H1 (cell line): ENCODE measurements around the gene IL12RB2. TPM values are rescaled to one million over a fixed set of nuclear protein-coding genes. Genes with fewer than 3 reads are reported as not detected.

ENCODE experiments used
- CTCF ChIA-PET: fragments of 300-600 bp; sonication (Branson Sonifier 250); formaldehyde crosslinking; loops from one replicate; lab custom pipeline; 2021; ENCODE audit not compliant: partially characterized antibody; lab: Charles Lee
- POLR2A ChIA-PET: fragments of 300-600 bp; sonication (Branson Sonifier 250); formaldehyde crosslinking; loops from one replicate; lab custom pipeline; 2021; ENCODE audit warnings: inconsistent platforms; ENCODE audit not compliant: partially characterized antibody; lab: Charles Lee
- DNase-seq, 2 experiments: peaks; one replicate each; pipeline versions ENCODE4 v3.0.0 to v3.0.0-alpha.2; 2010 to 2022; ENCODE audit warnings: low spot score in 2 of 2, low read depth in 1 of 2, mixed read lengths in 1 of 2
- FAIRE-seq: peaks from 2 replicates; lab custom pipeline; 2011; peaks lifted over from hg19 to GRCh38; lab: Jason Lieb, UNC
- H2AFZ ChIP-seq: 2 replicates; pipeline ENCODE4 v1.8.1; 2012; ENCODE audit warnings: low read length, inconsistent platforms
- H2AK5ac ChIP-seq: 2 replicates; pipeline ENCODE4 v1.6.1; 2013; ENCODE audit warnings: low read depth, low read length
- H2BK120ac ChIP-seq: replicated peaks from 2 replicates; pipeline ENCODE3; 2013; ENCODE audit warnings: low read depth, low read length, inconsistent platforms
- H2BK12ac ChIP-seq: 2 replicates; pipeline ENCODE4 v1.6.1; 2013; ENCODE audit warnings: low read depth, low read length
- H2BK15ac ChIP-seq: 2 replicates; pipeline ENCODE4 v1.6.1; 2013; ENCODE audit warnings: low read length
- H2BK20ac ChIP-seq: 2 replicates; pipeline ENCODE4 v1.6.1; 2013; ENCODE audit warnings: low read length
- H2BK5ac ChIP-seq: 2 replicates; pipeline ENCODE4 v1.6.1; 2013; ENCODE audit warnings: low read depth, low read length
- H3K14ac ChIP-seq: 2 replicates; pipeline ENCODE4 v1.6.1; 2013; ENCODE audit warnings: inconsistent platforms; ENCODE audit not compliant: insufficient read length
- H3K18ac ChIP-seq: 2 replicates; pipeline ENCODE4 v1.6.1; 2013; ENCODE audit warnings: low read length; ENCODE audit errors: extremely low read depth
- H3K23ac ChIP-seq: 2 replicates; pipeline ENCODE4 v1.6.1; 2013; ENCODE audit warnings: inconsistent platforms; ENCODE audit not compliant: insufficient read length
- H3K23me2 ChIP-seq: 2 replicates; pipeline ENCODE4 v1.6.1; 2013; ENCODE audit warnings: low read depth, low read length
- H3K27ac ChIP-seq: 2 replicates; pipeline ENCODE4 v1.6.1; 2011; ENCODE audit warnings: low read depth, low read length, inconsistent platforms
- H3K27me3 ChIP-seq, 4 experiments: replicated peaks in 1 of 4; 1 replicate in 1 of 4; 2 replicates in 3 of 4; pipeline versions ENCODE4 v1.6.1 to v1.8.1; 2011 to 2013; ENCODE audit warnings: low read length in 3 of 4, mild to moderate bottlenecking in 3 of 4, inconsistent platforms in 2 of 4, mixed read lengths in 2 of 4, moderate library complexity in 1 of 4; ENCODE audit not compliant: control insufficient read depth in 3 of 4, insufficient read depth in 3 of 4; ENCODE audit errors: extremely low read depth in 1 of 4
- H3K36me3 ChIP-seq, 4 experiments: 2 replicates each; pipeline versions ENCODE4 v1.6.1 to v1.8.1; 2011 to 2013; ENCODE audit warnings: mild to moderate bottlenecking in 4 of 4, low read length in 3 of 4, moderate library complexity in 2 of 4, control low read depth in 1 of 4, inconsistent platforms in 1 of 4; ENCODE audit not compliant: insufficient read depth in 4 of 4, control insufficient read depth in 2 of 4
- H3K4ac ChIP-seq: replicated peaks from 2 replicates; pipeline ENCODE3; 2013; ENCODE audit warnings: low read length, low read depth, mixed read lengths, inconsistent platforms; ENCODE audit not compliant: insufficient read length
- H3K4me1 ChIP-seq, 4 experiments: replicated peaks in 1 of 4; 1 replicate in 1 of 4; 2 replicates in 3 of 4; pipeline versions ENCODE4 v1.6.1 to v1.8.1; 2011 to 2013; ENCODE audit warnings: low read length in 3 of 4, inconsistent platforms in 2 of 4, mixed read lengths in 1 of 4; ENCODE audit not compliant: insufficient read depth in 4 of 4, control insufficient read depth in 3 of 4
- H3K4me2 ChIP-seq, 2 experiments: 2 replicates each; pipeline versions ENCODE4 v1.6.1 to v1.8.1; 2011 to 2013; ENCODE audit warnings: low read depth in 2 of 2, low read length in 2 of 2, control low read depth in 1 of 2, inconsistent platforms in 1 of 2, mild to moderate bottlenecking in 1 of 2; ENCODE audit not compliant: insufficient read depth in 1 of 2
- H3K4me3 ChIP-seq, 4 experiments: fragments of 200-600, 300-600 bp in 1 of 4; sonication (generic), shearing (Covaris generic), sonication (Bioruptor Twin) in 1 of 4; 2 replicates each; pipeline versions ENCODE4 v1.5.1 to v1.8.1; 2011 to 2016; ENCODE audit warnings: low read length in 4 of 4, low read depth in 3 of 4, control low read depth in 2 of 4, inconsistent platforms in 2 of 4, mild to moderate bottlenecking in 2 of 4, mixed read lengths in 1 of 4, moderate library complexity in 1 of 4; ENCODE audit not compliant: insufficient read depth in 2 of 4; ENCODE audit errors: extremely low read depth in 1 of 4
- H3K56ac ChIP-seq: replicated peaks from 2 replicates; pipeline ENCODE3; 2013; ENCODE audit warnings: low read depth, mild to moderate bottlenecking, mixed read lengths, low read length, inconsistent platforms; ENCODE audit not compliant: insufficient read length
- H3K79me1 ChIP-seq: 2 replicates; pipeline ENCODE4 v1.6.1; 2013; ENCODE audit warnings: low read depth, low read length, control low read depth
- H3K79me2 ChIP-seq, 2 experiments: 2 replicates each; pipeline versions ENCODE4 v1.6.1 to v1.8.1; 2012 to 2013; ENCODE audit warnings: low read length in 2 of 2, mild to moderate bottlenecking in 2 of 2, inconsistent platforms in 1 of 2; ENCODE audit not compliant: insufficient read depth in 2 of 2, control insufficient read depth in 1 of 2
- H3K9ac ChIP-seq, 4 experiments: replicated peaks in 1 of 4; 1 replicate in 1 of 4; 2 replicates in 3 of 4; pipeline versions ENCODE4 v1.6.1 to v1.8.1; 2011 to 2013; ENCODE audit warnings: low read depth in 3 of 4, low read length in 3 of 4, control low read depth in 2 of 4, mild to moderate bottlenecking in 2 of 4, moderate library complexity in 2 of 4, inconsistent platforms in 1 of 4; ENCODE audit errors: extremely low read depth in 1 of 4
- H3K9me3 ChIP-seq, 2 experiments: 2 replicates each; pipeline versions ENCODE4 v1.6.1 to v1.8.1; 2012 to 2013; ENCODE audit warnings: mild to moderate bottlenecking in 2 of 2, moderate library complexity in 2 of 2, control low read depth in 1 of 2, inconsistent platforms in 1 of 2, low read depth in 1 of 2, low read length in 1 of 2, mixed read lengths in 1 of 2; ENCODE audit not compliant: insufficient read depth in 2 of 2
- H4K20me1 ChIP-seq, 2 experiments: replicated peaks in 1 of 2; 2 replicates each; pipeline versions ENCODE3 to v1.8.1; 2011 to 2013; ENCODE audit warnings: inconsistent platforms in 2 of 2, low read length in 2 of 2, mild to moderate bottlenecking in 1 of 2; ENCODE audit not compliant: insufficient read depth in 2 of 2, control insufficient read depth in 1 of 2
- H4K5ac ChIP-seq: 2 replicates; pipeline ENCODE4 v1.6.1; 2013; ENCODE audit warnings: low read length, low read depth, mixed read lengths, inconsistent platforms; ENCODE audit not compliant: insufficient read length
- H4K8ac ChIP-seq: 2 replicates; pipeline ENCODE4 v1.8.0; 2013; ENCODE audit warnings: mild to moderate bottlenecking, moderate library complexity, low read length, inconsistent platforms; ENCODE audit not compliant: insufficient read depth; ENCODE audit errors: extremely low read depth
- H4K91ac ChIP-seq: replicated peaks from 2 replicates; pipeline ENCODE3; 2013; ENCODE audit warnings: low read length, mixed read lengths, inconsistent platforms; ENCODE audit not compliant: insufficient read length
- BCL11A ChIP-seq, 2 experiments: IDR thresholded peaks; one replicate each; pipeline ENCODE4 v1.6.1; 2011; ENCODE audit warnings: low read depth in 2 of 2, low read length in 2 of 2, mild to moderate bottlenecking in 2 of 2
- CBX5 ChIP-seq: fragments of 300-800, 300-1000 bp; sonication (generic); IDR thresholded peaks from 2 replicates; pipeline ENCODE4 v1.7.1; 2016; ENCODE audit warnings: antibody characterized with exemption, low read length, low read depth
- EP300 ChIP-seq, 2 experiments: IDR thresholded peaks; 1 replicate in 1 of 2; 2 replicates in 1 of 2; pipeline ENCODE4 v1.6.1; 2011 to 2012; ENCODE audit warnings: low read depth in 2 of 2, low read length in 2 of 2, mild to moderate bottlenecking in 2 of 2, borderline replicate concordance in 1 of 2, inconsistent platforms in 1 of 2, moderate library complexity in 1 of 2
- GABPA ChIP-seq: IDR thresholded peaks from 2 replicates; pipeline ENCODE4 v1.6.1; 2011; ENCODE audit warnings: mild to moderate bottlenecking, low read length, moderate library complexity, borderline replicate concordance; ENCODE audit not compliant: insufficient read depth
- JUN ChIP-seq: IDR thresholded peaks from 2 replicates; pipeline ENCODE4 v1.6.1; 2011; ENCODE audit warnings: low read depth, mild to moderate bottlenecking, improper control_type of control experiment, low read length
- PHF8 ChIP-seq: fragments of 200-600 bp; sonication (generic); conservative IDR thresholded peaks from 2 replicates; pipeline ENCODE4 v1.7.1; 2012; ENCODE audit warnings: low read depth, mild to moderate bottlenecking, inconsistent platforms, low read length, moderate library complexity
- RAD21 ChIP-seq, 2 experiments: IDR thresholded peaks in 1 of 2; conservative IDR thresholded peaks in 1 of 2; 2 replicates each; pipeline ENCODE4 v1.6.1; 2011; ENCODE audit warnings: low read depth in 2 of 2, low read length in 2 of 2, improper control_type of control experiment in 1 of 2, inconsistent platforms in 1 of 2, mild to moderate bottlenecking in 1 of 2, moderate library complexity in 1 of 2
- TAF7 ChIP-seq: optimal IDR thresholded peaks from 2 replicates; pipeline ENCODE3; 2011; ENCODE audit warnings: low read depth, mild to moderate bottlenecking, inconsistent platforms, low read length, moderate library complexity, borderline replicate concordance
- TBP ChIP-seq: IDR thresholded peaks from 2 replicates; pipeline ENCODE4 v1.6.1; 2011; ENCODE audit warnings: low read depth, low read length, improper control_type of control experiment
- TEAD4 ChIP-seq: IDR thresholded peaks from 2 replicates; pipeline ENCODE4 v1.6.1; 2012; ENCODE audit warnings: low read depth, low read length, inconsistent platforms, mixed read lengths
- YY1 ChIP-seq: IDR thresholded peaks from 2 replicates; pipeline ENCODE4 v1.6.1; 2011; ENCODE audit warnings: low read depth, mild to moderate bottlenecking, low read length
- ZNF274 ChIP-seq: IDR thresholded peaks from 2 replicates; pipeline ENCODE4 v1.7.0; 2012; ENCODE audit warnings: low read length, borderline replicate concordance; ENCODE audit errors: extremely low read depth
- WGBS, 2 experiments: shearing (Covaris generic) in 1 of 2; methylation state at CpG; one replicate each; pipeline versions ENCODE4 v1.1.6 to v1.1.7; 2013 to 2015; ENCODE audit warnings: low lambda C conversion rate in 2 of 2, mixed read lengths in 2 of 2, inconsistent platforms in 1 of 2, low coverage in 1 of 2, missing lambda C conversion rate in 1 of 2; ENCODE audit not compliant: insufficient replicate concordance in 2 of 2, insufficient coverage in 1 of 2, insufficient read length in 1 of 2; ENCODE audit errors: extremely low coverage in 1 of 2, missing lambda C conversion rate in 1 of 2; 5-methylcytosine and 5-hydroxymethylcytosine counted together
- polyA plus RNA-seq, 7 experiments: library from polyadenylated mRNA; depleted of rRNA in 3 of 7; stranded (reverse) in 5 of 7; unstranded in 2 of 7; fragments of >200 nt in 5 of 7; fragments of 200-250 nt in 2 of 7; gene quantifications; 1 replicate in 5 of 7; 2 replicates in 1 of 7; 4 replicates in 1 of 7; pipeline versions ENCODE4 v1.2.1 to v1.2.3, GENCODE V29; 2011 to 2013; ENCODE audit warnings: missing spikeins in 2 of 7, mixed read lengths in 2 of 7
- total RNA-seq: library from RNA; stranded (reverse); fragmentation: NEBNext Ultra II Directional; extraction: Animal tissue kit (Norgen Biotek cat#: 25700); gene quantifications from 2 replicates; pipeline ENCODE4 v1.2.1, GENCODE V29; 2021
- TF ChIP-seq, protein P1 (sequence below): IDR thresholded peaks from 2 replicates; pipeline ENCODE4 v1.6.1; 2012; ENCODE audit warnings: inconsistent platforms

The IL12RB2 gene
- total and polyA plus RNA-seq, 2 of the 8 experiments (the other 6 are each of a cell fraction or from before 2014, with no cell fraction given): 1.4 TPM

DNA sequence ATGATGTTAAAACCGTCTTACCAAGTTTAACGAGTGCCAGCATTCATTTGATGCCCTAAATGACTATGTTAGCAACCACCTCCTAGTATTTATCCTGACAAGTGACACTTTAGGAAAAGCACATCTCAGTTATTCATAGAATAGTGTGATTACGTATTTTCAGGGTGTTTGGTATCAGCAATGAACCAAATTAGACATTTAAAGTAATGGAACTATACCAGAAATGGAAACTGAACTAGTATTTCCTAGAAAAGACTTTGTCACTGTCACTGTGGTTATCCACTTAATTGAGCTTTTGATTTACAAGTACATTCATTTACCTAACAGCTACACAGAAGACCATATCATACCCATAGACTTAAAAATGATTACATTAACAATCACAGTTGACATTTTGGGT, 3.6 kb upstream of the IL12RB2 start:
- H3K56ac ChIP-seq: no peak overlapping the region
- no peak overlapping the region for H3K9ac ChIP-seq
- H3K23ac ChIP-seq: no peak overlapping the region
- no peak overlapping the region for H2AFZ ChIP-seq
- H2BK15ac ChIP-seq: no peak overlapping the region
- H3K4ac ChIP-seq: no peak overlapping the region
- no peaks in the 10 kb centered on the region for H3K36me3 ChIP-seq
- FAIRE-seq (no peak), DNase-seq (no peak)
- H3K14ac ChIP-seq: no peak overlapping the region
- no peaks in the 10 kb centered on the region for H3K79me2 ChIP-seq
- H3K9me3 ChIP-seq: no peaks in the 10 kb centered on the region
- 88% methylated on average over 3 of the region's 3 CpGs; no CpG with 5 or more reads in 1 of the 2 experiments for WGBS, 2 experiments
- no peak overlapping the region for H4K91ac ChIP-seq
- ChIA-PET CTCF (interaction anchor here (0.6 to 1.5 kb wide), 2 partner anchors 93 to 101 kb away, joined by 3 read pairs; no protein-coding TSS in a partner anchor), POLR2A (no interaction called here)
- H2AK5ac ChIP-seq: no peak overlapping the region
- no peak overlapping the region for H4K8ac ChIP-seq
- H3K79me1 ChIP-seq: no peaks in the 10 kb centered on the region
- no peaks in the 10 kb centered on the region for H4K20me1 ChIP-seq
- no peak for TF ChIP-seq GABPA
- TF ChIP-seq EP300 (IDR thresholded peaks at IDR 0.05; ENCODE audit: borderline replicate concordance in 1 of 2, low read depth in 2 of 2, low read length in 2 of 2): no peak
- no peak for TF ChIP-seq JUN
- TF ChIP-seq CBX5: no peak
- no peak for TF ChIP-seq TAF7
- TF ChIP-seq, protein P1, sequence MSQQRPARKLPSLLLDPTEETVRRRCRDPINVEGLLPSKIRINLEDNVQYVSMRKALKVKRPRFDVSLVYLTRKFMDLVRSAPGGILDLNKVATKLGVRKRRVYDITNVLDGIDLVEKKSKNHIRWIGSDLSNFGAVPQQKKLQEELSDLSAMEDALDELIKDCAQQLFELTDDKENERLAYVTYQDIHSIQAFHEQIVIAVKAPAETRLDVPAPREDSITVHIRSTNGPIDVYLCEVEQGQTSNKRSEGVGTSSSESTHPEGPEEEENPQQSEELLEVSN: no peak
- TF ChIP-seq ZNF274: no peak
- TF ChIP-seq PHF8: no peak
- no peak for TF ChIP-seq YY1
- TF ChIP-seq BCL11A (IDR thresholded peaks at IDR 0.05; ENCODE audit: low read depth in 2 of 2, low read length in 2 of 2): no peak
- TF ChIP-seq TEAD4: no peak
- TF ChIP-seq RAD21 (IDR thresholded peaks at IDR 0.05 in 1 of 2, conservative IDR thresholded peaks at IDR 0.05 in 1 of 2; ENCODE audit: low read depth in 2 of 2, low read length in 2 of 2): no peak
- no peak for TF ChIP-seq TBP
- H3K18ac ChIP-seq: no peak overlapping the region
- no peak overlapping the region for H2BK12ac ChIP-seq
- H3K27me3 ChIP-seq: peaks cover 1 to 23% (median 18%) of the 10 kb centered on the region in 4 experiments
- no peak overlapping the region for H4K5ac ChIP-seq
- H2BK120ac ChIP-seq: no peak overlapping the region
- H3K4me3 ChIP-seq: no peak overlapping the region
- no peak overlapping the region for H2BK5ac ChIP-seq
- H3K27ac ChIP-seq: no peak overlapping the region
- peaks cover 0 to 2% (median 0%) of the 10 kb centered on the region in 4 experiments; a peak in 1 of 7 replicates for H3K4me1 ChIP-seq
- H2BK20ac ChIP-seq: no peak overlapping the region
- H3K4me2 ChIP-seq: no peak overlapping the region
- H3K23me2 ChIP-seq: peaks cover 3% of the 10 kb centered on the region
